HG03060 (cell line): ENCODE measurements around the gene SLC29A4.

Experiments used
- ATAC-seq: cut with Tn5 transposase; IDR thresholded peaks from one replicate; pipeline ENCODE4 v1.9.1; 2021; ENCODE audit warnings: low read depth, moderate number of reproducible peaks; ENCODE audit not compliant: unreplicated experiment

The SLC29A4 gene

GRCh38 chr7:5350600-5351385 is 68.0 kb downstream of the SLC29A4 start:
- no peak for ATAC-seq

- no peak for ATAC-seq
These were observed 68.9 kb downstream of the SLC29A4 start for GRCh38 chr7:5351507-5352265.

DNA sequence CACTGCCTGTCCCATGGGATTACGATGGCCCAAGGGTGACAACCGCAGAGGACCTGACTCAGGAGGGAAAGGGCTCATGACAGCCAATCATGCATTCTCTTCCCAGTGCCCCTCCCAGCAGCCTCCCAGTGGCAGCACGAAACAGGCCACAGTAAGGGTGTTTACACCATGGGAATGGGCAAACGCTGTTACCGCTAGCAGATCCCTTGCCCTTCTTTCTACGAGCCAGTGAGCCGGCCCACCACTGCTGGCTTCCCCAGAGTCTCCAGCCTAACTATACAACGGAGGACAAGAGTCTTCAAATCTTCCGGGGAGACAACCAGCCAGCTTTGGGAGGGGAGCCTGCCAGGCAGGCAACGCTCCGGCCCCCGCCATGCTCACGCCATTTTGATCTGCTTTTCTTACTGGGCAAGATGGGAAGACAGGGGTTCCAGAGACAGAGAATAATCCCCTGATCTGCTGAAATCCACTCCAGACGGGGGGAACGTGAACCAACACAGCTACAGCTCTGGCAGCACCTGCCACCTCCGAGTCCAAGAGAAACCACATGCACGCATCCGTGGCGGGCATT is 69.8 kb downstream of the SLC29A4 start:
- ATAC-seq = no peak

DNA sequence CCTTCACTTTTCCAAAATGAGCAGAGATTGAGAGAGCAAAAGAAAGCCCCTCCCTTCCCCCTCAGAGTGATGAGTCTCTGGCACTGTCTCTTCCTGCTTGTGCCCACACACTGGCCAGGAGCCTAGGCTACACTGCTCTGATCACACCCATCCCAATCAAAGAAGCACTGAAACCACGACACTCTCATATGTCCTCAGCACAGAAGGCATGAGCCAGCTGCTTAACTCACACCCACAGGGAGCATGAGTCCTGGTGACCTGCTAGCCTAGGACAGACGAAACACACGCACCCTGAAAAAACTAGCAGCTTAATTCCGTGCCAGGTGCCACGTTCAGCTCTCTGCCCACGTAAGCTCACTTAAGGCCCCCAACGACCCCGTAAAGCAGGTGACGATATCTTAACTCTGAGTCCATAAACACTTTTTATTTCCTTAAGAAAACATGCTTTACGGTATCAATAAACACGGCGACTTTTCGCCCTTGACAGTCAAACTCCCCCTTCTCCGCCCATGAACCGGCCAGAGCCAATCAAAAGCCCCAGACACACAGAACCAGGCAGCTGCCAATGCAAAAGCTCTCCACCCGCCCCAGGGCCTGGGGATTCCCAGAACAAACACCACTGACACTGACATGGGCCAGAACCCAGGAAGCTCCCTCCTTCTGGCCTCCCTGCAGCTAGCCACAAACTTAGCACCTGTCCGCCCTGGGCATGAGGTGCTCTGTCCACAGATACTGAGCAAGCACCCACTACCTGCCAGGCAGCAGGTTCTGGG is 71.9 kb downstream of the SLC29A4 start:
- ATAC-seq = no peak
